Measurements from ENCODE around the gene CLSTN2.

- TF ChIP-seq CTCF (conservative IDR thresholded peaks at IDR 0.05) = no peak
- TF ChIP-seq EZH2 (IDR thresholded peaks at IDR 0.05; ENCODE audit: low read depth) = no peak
Measured at GRCh38 chr3:140545197-140545596, 610.2 kb downstream of the CLSTN2 start.

Measured in PC-9 (cell line).